Naive thymus-derived CD8-positive, alpha-beta T cell (primary cell): Measurements from ENCODE around the gene TBL1XR1. TPM values are rescaled to one million over a fixed set of nuclear protein-coding genes. Genes with fewer than 3 reads are reported as not detected.

Experiments
- ATAC-seq, 2 donors: fragments of 150-1000 bp; cut with Tn5 transposase in 1 of 2; sonication (Bioruptor Pico), chemical (Tn5 transposase) in 1 of 2; 1 replicate in 1 of 2; 2 replicates in 1 of 2; pipeline ENCODE4 v1.10.0; 2021; ENCODE audit warnings: mild to moderate bottlenecking in 2 of 2, moderate library complexity in 2 of 2
- POLR2A ChIA-PET: fragments of 350-600 bp; sonication (Branson Sonifier 250); formaldehyde crosslinking; loops from one replicate; lab custom pipeline; 2021; ENCODE audit warnings: antibody characterized with exemption; lab: Charles Lee
- DNase-seq, 10 donors: peaks; one replicate each; pipeline versions ENCODE4 v3.0.0 to v3.0.0-alpha.2; 2020 to 2022
- H3K27ac Mint-ChIP-seq, 10 donors: one replicate each; pipeline ENCODE4 v1.8.0; 2020 to 2022; ENCODE audit warnings: mild to moderate bottlenecking in 10 of 10, mixed read lengths in 10 of 10, moderate library complexity in 4 of 10, inconsistent platforms in 1 of 10
- H3K27me3 Mint-ChIP-seq, 5 donors: one replicate each; pipeline ENCODE4 v1.8.0; 2021 to 2022; ENCODE audit warnings: mixed read lengths in 5 of 5
- H3K36me3 Mint-ChIP-seq, 3 donors: one replicate each; pipeline ENCODE4 v1.8.0; 2020 to 2022; ENCODE audit warnings: mixed read lengths in 3 of 3, mild to moderate bottlenecking in 2 of 3, inconsistent platforms in 1 of 3
- H3K4me1 Mint-ChIP-seq, 4 donors: one replicate each; pipeline ENCODE4 v1.8.0; 2021 to 2022; ENCODE audit warnings: mixed read lengths in 4 of 4
- H3K4me3 Mint-ChIP-seq, 10 donors: one replicate each; pipeline ENCODE4 v1.8.0; 2020 to 2022; ENCODE audit warnings: mild to moderate bottlenecking in 10 of 10, mixed read lengths in 10 of 10, moderate library complexity in 6 of 10, inconsistent platforms in 1 of 10
- H3K9me3 Mint-ChIP-seq, 9 donors: one replicate each; pipeline ENCODE4 v1.8.0; 2020 to 2022; ENCODE audit warnings: mixed read lengths in 9 of 9, mild to moderate bottlenecking in 3 of 9, inconsistent platforms in 1 of 9, moderate library complexity in 1 of 9
- polyA plus RNA-seq, 3 donors: library from polyadenylated mRNA; unstranded; fragments of 300-500 nt; fragmentation: Illumina TruSeq; gene quantifications; one replicate each; pipeline ENCODE4 v1.2.3, GENCODE V29; 2021
- total RNA-seq, 8 experiments: library from RNA in 2 of 8; stranded (reverse) in 2 of 8; gene quantifications; one replicate each; pipeline ENCODE4 v1.2.3 and lab custom pipeline; 2021 to 2026

TBL1XR1 gene
- total and polyA plus RNA-seq, 5 experiments from 2014 or later = 23.4 to 160 (median 34.7) TPM

DNA sequence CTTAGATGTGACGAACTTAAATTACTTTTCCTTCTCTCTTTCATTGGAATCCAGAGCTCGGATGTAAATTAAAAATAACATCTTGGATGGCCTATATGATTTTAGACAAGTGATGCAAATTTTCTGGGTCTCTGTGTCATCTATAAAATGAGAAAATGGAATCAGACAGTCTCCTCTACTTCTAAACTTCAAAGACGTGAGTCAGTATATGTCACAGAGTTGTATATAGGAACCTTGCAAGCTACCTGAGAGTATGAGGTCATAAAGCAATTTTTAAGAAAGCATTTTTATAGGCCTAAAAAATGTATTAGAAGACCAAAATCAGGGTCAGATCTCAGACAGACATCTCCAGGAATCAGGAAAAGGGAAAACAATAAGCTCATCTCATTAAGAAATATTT is 128.3 kb downstream of the TBL1XR1 start:
- H3K27me3 Mint-ChIP-seq = no peaks in the 10 kb centered on the region
- POLR2A ChIA-PET = interaction anchor here (0.6 kb wide), 1 partner anchor 275 kb away, joined by 5 read pairs; no protein-coding TSS in a partner anchor
- peaks cover 0 to 17% (median 10%) of the 10 kb centered on the region in 3 donors for H3K36me3 Mint-ChIP-seq
- DNase-seq (no peak), ATAC-seq (no peak)
- peak overlapping the region in 4 of 10 donors; percentile 1 to 35 (median 20) for H3K27ac Mint-ChIP-seq
- no peaks in the 10 kb centered on the region for H3K9me3 Mint-ChIP-seq
- H3K4me3 Mint-ChIP-seq = no peak overlapping the region
- peaks cover 26 to 70% (median 65%) of the 10 kb centered on the region in 4 donors for H3K4me1 Mint-ChIP-seq

DNA sequence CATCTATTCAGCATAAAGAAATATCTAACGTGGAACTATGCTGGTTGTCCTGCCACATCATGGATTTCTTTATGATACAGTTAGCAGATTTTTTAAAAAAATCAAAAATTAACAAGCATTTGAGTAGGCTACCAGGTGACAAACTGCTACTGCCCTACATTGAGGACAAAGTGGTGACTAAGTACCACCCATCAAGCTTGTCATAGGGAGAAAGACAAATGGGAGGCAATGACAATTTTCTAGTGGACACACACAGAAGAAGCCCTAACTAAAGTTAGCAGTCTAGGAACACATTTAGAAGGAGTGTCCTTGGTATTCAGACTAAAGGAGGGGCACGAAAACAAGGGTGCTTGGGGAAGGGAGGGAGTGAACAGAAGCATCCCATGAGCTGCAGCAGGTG is 131.2 kb downstream of the TBL1XR1 start:
- Mint-ChIP-seq H3K4me3 (peak overlapping the region in 4 of 10 donors; percentile 12 to 44 (median 22)), H3K36me3 (peaks cover 0 to 13% (median 9%) of the 10 kb centered on the region in 3 donors), H3K4me1 (peaks cover 25 to 79% (median 72%) of the 10 kb centered on the region in 4 donors), H3K27me3 (no peaks in the 10 kb centered on the region), H3K27ac (peak overlapping the region in 6 of 10 donors; percentile 0 to 62 (median 44)), H3K9me3 (no peaks in the 10 kb centered on the region)
- POLR2A ChIA-PET = no interaction called here
- DNase-seq = no peak
- no peak for ATAC-seq

DNA sequence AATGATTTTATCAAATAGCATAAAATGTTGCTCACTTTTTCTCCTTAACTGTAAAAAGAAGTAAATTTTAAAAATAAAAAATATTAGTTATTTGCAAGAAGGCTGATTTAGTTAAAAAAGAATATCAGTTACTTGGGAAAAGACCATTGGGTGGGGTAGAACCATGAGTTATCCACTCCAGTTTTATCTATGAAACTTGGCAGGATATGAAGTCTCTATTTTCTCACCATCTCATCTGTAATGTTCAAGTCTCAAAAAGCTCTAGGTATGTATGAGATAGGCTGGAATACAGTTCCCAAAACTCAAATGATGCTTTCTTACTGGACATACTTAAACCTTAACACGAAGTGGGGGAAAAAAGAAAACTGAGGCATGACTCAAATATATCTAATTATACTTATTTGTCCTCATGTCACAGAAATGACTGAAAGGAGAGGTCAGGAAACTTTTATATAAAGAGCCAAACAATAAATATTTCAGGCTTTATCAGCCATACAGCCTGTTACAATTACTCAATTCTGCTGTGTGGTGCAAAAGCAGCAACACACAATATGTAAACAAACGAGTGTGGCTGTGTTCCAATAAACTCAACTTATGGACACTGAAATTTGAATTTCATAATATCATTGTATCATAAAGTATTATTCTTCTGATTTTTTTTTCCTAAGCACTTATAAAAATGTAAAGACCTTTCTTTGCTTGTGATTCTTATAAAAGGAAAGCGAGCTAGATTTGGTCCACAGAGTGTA is 131.8 kb downstream of the TBL1XR1 start:
- POLR2A ChIA-PET = no interaction called here
- Mint-ChIP-seq H3K27me3 (no peaks in the 10 kb centered on the region), H3K4me3 (no peak overlapping the region), H3K9me3 (no peaks in the 10 kb centered on the region), H3K36me3 (peaks cover 0 to 14% (median 9%) of the 10 kb centered on the region in 3 donors), H3K27ac (peak overlapping the region in 3 of 10 donors; percentile 38 to 66 (median 62)), H3K4me1 (peaks cover 24 to 77% (median 71%) of the 10 kb centered on the region in 4 donors)
- ATAC-seq (no peak), DNase-seq (no peak)

DNA sequence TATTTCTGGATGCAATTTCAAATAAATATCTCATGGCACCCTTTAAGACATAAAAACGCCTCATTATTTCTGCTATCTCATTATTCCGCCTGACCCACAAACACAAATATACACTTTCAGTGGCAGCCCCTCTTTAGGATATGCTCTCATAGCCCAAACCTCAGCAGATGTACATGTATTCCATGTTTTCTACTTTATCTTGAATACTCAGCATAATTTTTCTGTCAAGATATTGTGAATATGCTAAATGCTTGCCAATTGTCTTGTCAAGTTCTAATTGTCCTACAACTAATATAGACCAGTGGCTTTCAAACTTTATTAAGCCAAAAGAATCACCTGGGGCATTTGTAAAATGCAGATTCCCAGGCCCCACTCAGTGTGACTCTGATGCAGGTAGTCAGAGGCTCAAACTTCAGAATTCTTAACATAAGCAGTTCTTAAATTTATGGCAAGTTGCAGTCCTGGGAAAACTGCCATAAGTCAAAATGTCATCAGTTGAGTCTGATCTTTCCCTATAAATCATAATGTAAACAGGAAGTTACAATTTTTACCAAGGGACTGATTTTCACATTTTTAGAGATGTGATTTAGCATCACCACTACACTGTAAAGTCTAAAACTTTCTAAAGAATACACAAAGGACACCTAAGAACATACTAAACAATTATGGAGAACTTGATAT is 135.1 kb downstream of the TBL1XR1 start:
- no peak overlapping the region for H3K4me3 Mint-ChIP-seq
- ATAC-seq (no peak), DNase-seq (no peak)
- H3K36me3 Mint-ChIP-seq = peaks cover 0 to 16% (median 9%) of the 10 kb centered on the region in 3 donors
- no peaks in the 10 kb centered on the region for H3K27me3 Mint-ChIP-seq
- peaks cover 18 to 57% (median 47%) of the 10 kb centered on the region in 4 donors for H3K4me1 Mint-ChIP-seq
- H3K27ac Mint-ChIP-seq = peak overlapping the region in 1 of 10 donors; percentile 45
- POLR2A ChIA-PET = no interaction called here
- no peaks in the 10 kb centered on the region for H3K9me3 Mint-ChIP-seq

DNA sequence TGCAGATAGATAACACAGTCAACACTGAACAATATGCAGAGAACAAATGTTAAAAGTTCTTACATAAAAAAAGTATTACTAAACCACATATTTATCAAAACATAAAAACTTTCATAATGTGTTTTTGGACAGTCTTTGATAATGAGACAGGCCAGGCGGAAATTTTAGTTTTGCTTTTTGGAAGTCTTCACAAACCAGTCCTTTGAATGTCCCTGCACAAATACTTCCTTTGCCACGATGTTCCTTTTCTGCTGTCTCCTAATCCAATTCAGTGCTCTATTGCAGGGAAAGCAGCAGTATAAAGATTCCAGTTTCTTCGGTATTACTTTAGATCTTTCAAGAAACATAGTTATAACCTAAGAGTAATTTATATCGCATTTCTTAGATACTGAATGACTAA is 135.9 kb downstream of the TBL1XR1 start:
- POLR2A ChIA-PET = no interaction called here
- Mint-ChIP-seq H3K27me3 (no peaks in the 10 kb centered on the region), H3K27ac (peak overlapping the region in 2 of 10 donors; percentile 11 to 45), H3K36me3 (peaks cover 0 to 16% (median 9%) of the 10 kb centered on the region in 3 donors), H3K4me3 (no peak overlapping the region), H3K9me3 (no peaks in the 10 kb centered on the region), H3K4me1 (peaks cover 15 to 49% (median 39%) of the 10 kb centered on the region in 4 donors)
- no peak for ATAC-seq
- no peak for DNase-seq

- POLR2A ChIA-PET = no interaction called here
- H3K9me3 Mint-ChIP-seq = no peaks in the 10 kb centered on the region
- H3K27me3 Mint-ChIP-seq = no peaks in the 10 kb centered on the region
- peaks cover 14 to 47% (median 35%) of the 10 kb centered on the region in 4 donors for H3K4me1 Mint-ChIP-seq
- H3K36me3 Mint-ChIP-seq = peaks cover 0 to 16% (median 9%) of the 10 kb centered on the region in 3 donors
- DNase-seq (peak in 2 of 10 donors; percentile 10 to 21), ATAC-seq (peak in 1 of 2 donors; percentile 47)
- no peak overlapping the region for H3K4me3 Mint-ChIP-seq
- H3K27ac Mint-ChIP-seq = peak overlapping the region in 1 of 10 donors; percentile 3
Measured at GRCh38 chr3:177060492-177060891, 136.8 kb downstream of the TBL1XR1 start.

GRCh38 chr3:177058648-177059047 is 138.6 kb downstream of the TBL1XR1 start:
- no peak overlapping the region for H3K4me3 Mint-ChIP-seq
- H3K27me3 Mint-ChIP-seq = no peaks in the 10 kb centered on the region
- ATAC-seq (no peak), DNase-seq (no peak)
- peak overlapping the region in 2 of 10 donors; percentile 13 to 66 for H3K27ac Mint-ChIP-seq
- peaks cover 0 to 10% (median 2%) of the 10 kb centered on the region in 3 donors for H3K36me3 Mint-ChIP-seq
- H3K4me1 Mint-ChIP-seq = peaks cover 11 to 44% (median 31%) of the 10 kb centered on the region in 4 donors
- H3K9me3 Mint-ChIP-seq = no peaks in the 10 kb centered on the region
- POLR2A ChIA-PET = interaction anchor here (0.7 to 1.3 kb wide), 6 partner anchors 100 to 489 kb away, joined by 3 to 5 read pairs (median 4); partner anchors contain the start of gene TBL1XR1

DNA sequence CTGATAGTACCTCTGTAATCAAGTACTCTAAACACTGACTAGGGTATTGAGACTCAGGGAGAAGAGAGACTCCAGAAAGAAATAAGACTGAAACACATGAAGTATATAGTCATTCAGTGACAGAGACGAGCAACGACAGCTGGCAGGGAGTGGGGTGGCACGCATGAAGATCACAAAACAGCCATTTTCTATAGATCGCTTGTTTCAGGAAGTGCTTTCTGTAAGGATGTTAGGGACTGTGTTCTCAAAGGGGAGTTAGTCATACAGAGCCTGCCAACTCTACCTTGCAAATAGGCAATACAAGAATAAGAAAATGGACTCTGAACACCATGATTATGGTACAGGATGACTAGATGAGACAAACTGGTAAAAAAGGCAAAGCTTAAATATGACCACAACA is 139.5 kb downstream of the TBL1XR1 start:
- H3K27ac Mint-ChIP-seq = no peak overlapping the region
- peaks cover 10 to 38% (median 25%) of the 10 kb centered on the region in 4 donors for H3K4me1 Mint-ChIP-seq
- H3K9me3 Mint-ChIP-seq = no peaks in the 10 kb centered on the region
- H3K36me3 Mint-ChIP-seq = peaks cover 0 to 13% (median 0%) of the 10 kb centered on the region in 3 donors
- ATAC-seq (peak; percentile 86 to 93), DNase-seq (peak in 6 of 10 donors; percentile 3 to 34 (median 18))
- POLR2A ChIA-PET = interaction anchor here (0.6 to 1.3 kb wide), 8 partner anchors 101 to 490 kb away, joined by 3 to 6 read pairs (median 4); partner anchors contain the start of gene TBL1XR1
- H3K4me3 Mint-ChIP-seq = no peak overlapping the region
- H3K27me3 Mint-ChIP-seq = no peaks in the 10 kb centered on the region

GRCh38 chr3:177056927-177057326 is 140.4 kb downstream of the TBL1XR1 start:
- DNase-seq (no peak), ATAC-seq (no peak)
- H3K27me3 Mint-ChIP-seq = no peaks in the 10 kb centered on the region
- peaks cover 8 to 32% (median 21%) of the 10 kb centered on the region in 4 donors for H3K4me1 Mint-ChIP-seq
- POLR2A ChIA-PET = no interaction called here
- peaks cover 0 to 11% (median 0%) of the 10 kb centered on the region in 3 donors for H3K36me3 Mint-ChIP-seq
- no peaks in the 10 kb centered on the region for H3K9me3 Mint-ChIP-seq
- no peak overlapping the region for H3K4me3 Mint-ChIP-seq
- H3K27ac Mint-ChIP-seq = no peak overlapping the region

- DNase-seq (no peak), ATAC-seq (no peak)
- Mint-ChIP-seq H3K36me3 (peaks cover 0 to 14% (median 0%) of the 10 kb centered on the region in 3 donors), H3K9me3 (no peaks in the 10 kb centered on the region), H3K27ac (peak overlapping the region in 7 of 10 donors; percentile 4 to 79 (median 41)), H3K4me1 (peaks cover 10 to 30% (median 21%) of the 10 kb centered on the region in 4 donors), H3K27me3 (no peaks in the 10 kb centered on the region), H3K4me3 (no peak overlapping the region)
- POLR2A ChIA-PET = interaction anchor here (0.9 kb wide), 1 partner anchor 18 kb away, joined by 3 read pairs; no protein-coding TSS in a partner anchor
Measured at GRCh38 chr3:177055605-177056571, 141.4 kb downstream of the TBL1XR1 start.

DNA sequence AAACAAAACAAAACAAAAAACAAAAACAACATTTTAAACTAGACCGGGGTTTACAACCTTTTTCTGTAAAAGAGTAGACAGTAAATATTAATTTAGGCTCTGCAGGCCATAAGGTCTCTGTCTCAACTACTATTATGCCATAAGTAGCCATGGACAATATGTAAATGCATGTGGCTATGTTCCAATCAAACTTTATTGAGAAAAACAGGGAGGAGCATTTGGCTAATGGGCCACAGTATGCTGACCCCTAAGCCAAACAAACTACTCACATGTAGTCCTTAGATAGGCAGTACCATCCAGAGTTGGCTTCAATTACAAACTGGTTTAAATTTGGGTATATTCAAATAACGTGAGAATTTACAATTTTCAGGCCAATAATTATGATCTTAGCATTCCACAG is 144.2 kb downstream of the TBL1XR1 start:
- Mint-ChIP-seq H3K36me3 (peaks cover 5 to 39% (median 14%) of the 10 kb centered on the region in 3 donors), H3K4me3 (no peak overlapping the region), H3K27me3 (no peaks in the 10 kb centered on the region), H3K4me1 (peaks cover 8 to 23% (median 14%) of the 10 kb centered on the region in 4 donors), H3K9me3 (no peaks in the 10 kb centered on the region), H3K27ac (peak overlapping the region in 7 of 10 donors; percentile 23 to 64 (median 52))
- no peak for DNase-seq
- POLR2A ChIA-PET = interaction anchor here (2.0 to 2.9 kb wide), 2 partner anchors 143 to 144 kb away, joined by 7 to 27 read pairs; partner anchors contain the start of gene TBL1XR1
- ATAC-seq = no peak
